GM12878 (cell line): ENCODE results near the gene FRRS1L.

Experiments used
- BMI1 ChIP-seq: fragments of 450-650 bp; IDR thresholded peaks from 2 replicates; pipeline ENCODE4 v1.6.1; 2016; ENCODE audit warnings: mild to moderate bottlenecking, moderate library complexity, borderline replicate concordance
- BRCA1 ChIP-seq: IDR thresholded peaks from 2 replicates; pipeline ENCODE4 v1.6.1; 2011; ENCODE audit warnings: low read depth, low read length, improper control_type of control experiment
- JUND ChIP-seq: IDR thresholded peaks from 2 replicates; pipeline ENCODE4 v1.6.1; 2012; ENCODE audit warnings: low read depth, mild to moderate bottlenecking, low read length, improper control_type of control experiment, moderate library complexity
- MTA3 ChIP-seq: IDR thresholded peaks from 2 replicates; pipeline ENCODE4 v1.6.1; 2012; ENCODE audit warnings: low read length, inconsistent platforms, borderline replicate concordance
- NRF1 ChIP-seq: conservative IDR thresholded peaks from 2 replicates; pipeline ENCODE4 v1.6.1; 2011; ENCODE audit warnings: mild to moderate bottlenecking, low read depth, low read length, improper control_type of control experiment
- POLR2A ChIP-seq: IDR thresholded peaks from 2 replicates; pipeline ENCODE4 v1.6.1; 2011; ENCODE audit warnings: low read depth, mild to moderate bottlenecking, low read length
- RAD21 ChIP-seq: IDR thresholded peaks from 2 replicates; pipeline ENCODE4 v1.6.1; 2011; ENCODE audit warnings: mild to moderate bottlenecking, low read depth, low read length, moderate library complexity; ENCODE audit not compliant: insufficient read depth
- RB1 ChIP-seq: fragments of 450-650 bp; formaldehyde crosslinking; IDR thresholded peaks from 2 replicates; pipeline ENCODE4 v1.6.1; 2017; ENCODE audit warnings: mild to moderate bottlenecking, borderline replicate concordance
- SPI1 ChIP-seq: IDR thresholded peaks from 2 replicates; pipeline ENCODE4 v1.6.1; 2011; ENCODE audit warnings: low read depth, mild to moderate bottlenecking, low read length, moderate library complexity, borderline replicate concordance; ENCODE audit not compliant: insufficient read depth
- SUZ12 ChIP-seq: fragments of 200-600 bp; sonication (generic); IDR thresholded peaks from one replicate; pipeline ENCODE4 v1.6.1; 2018; ENCODE audit warnings: antibody characterized with exemption, mild to moderate bottlenecking; ENCODE audit not compliant: unreplicated experiment
- TF ChIP-seq, protein P1 (sequence below), 3 experiments: IDR thresholded peaks in 2 of 3; conservative IDR thresholded peaks in 1 of 3; 2 replicates each; pipeline ENCODE4 v1.5.1; 2011; ENCODE audit warnings: low read depth in 3 of 3, low read length in 3 of 3, mild to moderate bottlenecking in 3 of 3, control low read depth in 2 of 3, moderate library complexity in 2 of 3, inconsistent platforms in 1 of 3, mixed read lengths in 1 of 3; ENCODE audit not compliant: control insufficient read depth in 2 of 3, insufficient read depth in 1 of 3; ENCODE audit errors: extremely low read depth in 1 of 3
- TF ChIP-seq, protein P2 (sequence below): fragments of 450-650 bp; formaldehyde crosslinking; IDR thresholded peaks from 2 replicates; pipeline ENCODE4 v1.4.0; 2022; ENCODE audit warnings: mild to moderate bottlenecking, moderate library complexity
- TF ChIP-seq, protein P3 (sequence below): IDR thresholded peaks from 2 replicates; pipeline ENCODE4 v1.6.1; 2012; ENCODE audit warnings: mild to moderate bottlenecking, low read depth, low read length

DNA sequence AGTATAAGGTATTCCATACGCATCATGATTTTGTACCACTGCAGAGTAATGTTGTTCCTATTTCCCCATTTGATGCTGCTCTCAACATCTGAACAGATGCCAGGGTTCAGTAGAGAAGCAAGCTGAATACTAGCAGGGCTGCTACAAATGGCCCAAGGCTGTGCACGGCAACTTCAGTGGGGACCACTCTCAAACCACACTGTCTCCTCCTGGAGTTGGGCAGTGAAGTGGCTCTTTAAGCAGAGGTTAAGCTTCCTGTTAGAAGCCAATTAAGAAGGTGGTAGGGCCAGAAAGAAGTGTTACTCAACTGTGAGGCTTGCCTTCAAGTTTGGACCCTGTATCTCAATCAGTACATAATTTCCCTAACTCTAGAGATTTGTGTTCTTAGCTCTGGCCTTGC, 79.3 kb downstream of the FRRS1L start:
- TF ChIP-seq MTA3 = no peak
- TF ChIP-seq, protein P1, sequence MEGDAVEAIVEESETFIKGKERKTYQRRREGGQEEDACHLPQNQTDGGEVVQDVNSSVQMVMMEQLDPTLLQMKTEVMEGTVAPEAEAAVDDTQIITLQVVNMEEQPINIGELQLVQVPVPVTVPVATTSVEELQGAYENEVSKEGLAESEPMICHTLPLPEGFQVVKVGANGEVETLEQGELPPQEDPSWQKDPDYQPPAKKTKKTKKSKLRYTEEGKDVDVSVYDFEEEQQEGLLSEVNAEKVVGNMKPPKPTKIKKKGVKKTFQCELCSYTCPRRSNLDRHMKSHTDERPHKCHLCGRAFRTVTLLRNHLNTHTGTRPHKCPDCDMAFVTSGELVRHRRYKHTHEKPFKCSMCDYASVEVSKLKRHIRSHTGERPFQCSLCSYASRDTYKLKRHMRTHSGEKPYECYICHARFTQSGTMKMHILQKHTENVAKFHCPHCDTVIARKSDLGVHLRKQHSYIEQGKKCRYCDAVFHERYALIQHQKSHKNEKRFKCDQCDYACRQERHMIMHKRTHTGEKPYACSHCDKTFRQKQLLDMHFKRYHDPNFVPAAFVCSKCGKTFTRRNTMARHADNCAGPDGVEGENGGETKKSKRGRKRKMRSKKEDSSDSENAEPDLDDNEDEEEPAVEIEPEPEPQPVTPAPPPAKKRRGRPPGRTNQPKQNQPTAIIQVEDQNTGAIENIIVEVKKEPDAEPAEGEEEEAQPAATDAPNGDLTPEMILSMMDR (IDR thresholded peaks at IDR 0.05 in 2 of 3, conservative IDR thresholded peaks at IDR 0.05 in 1 of 3; ENCODE audit: control insufficient read depth in 2 of 3, extremely low read depth in 1 of 3, insufficient read depth in 1 of 3, low read depth in 3 of 3, low read length in 3 of 3) = no peak
- TF ChIP-seq RB1 = no peak
- TF ChIP-seq RAD21 = no peak
- TF ChIP-seq SPI1 = no peak
- TF ChIP-seq, protein P2, sequence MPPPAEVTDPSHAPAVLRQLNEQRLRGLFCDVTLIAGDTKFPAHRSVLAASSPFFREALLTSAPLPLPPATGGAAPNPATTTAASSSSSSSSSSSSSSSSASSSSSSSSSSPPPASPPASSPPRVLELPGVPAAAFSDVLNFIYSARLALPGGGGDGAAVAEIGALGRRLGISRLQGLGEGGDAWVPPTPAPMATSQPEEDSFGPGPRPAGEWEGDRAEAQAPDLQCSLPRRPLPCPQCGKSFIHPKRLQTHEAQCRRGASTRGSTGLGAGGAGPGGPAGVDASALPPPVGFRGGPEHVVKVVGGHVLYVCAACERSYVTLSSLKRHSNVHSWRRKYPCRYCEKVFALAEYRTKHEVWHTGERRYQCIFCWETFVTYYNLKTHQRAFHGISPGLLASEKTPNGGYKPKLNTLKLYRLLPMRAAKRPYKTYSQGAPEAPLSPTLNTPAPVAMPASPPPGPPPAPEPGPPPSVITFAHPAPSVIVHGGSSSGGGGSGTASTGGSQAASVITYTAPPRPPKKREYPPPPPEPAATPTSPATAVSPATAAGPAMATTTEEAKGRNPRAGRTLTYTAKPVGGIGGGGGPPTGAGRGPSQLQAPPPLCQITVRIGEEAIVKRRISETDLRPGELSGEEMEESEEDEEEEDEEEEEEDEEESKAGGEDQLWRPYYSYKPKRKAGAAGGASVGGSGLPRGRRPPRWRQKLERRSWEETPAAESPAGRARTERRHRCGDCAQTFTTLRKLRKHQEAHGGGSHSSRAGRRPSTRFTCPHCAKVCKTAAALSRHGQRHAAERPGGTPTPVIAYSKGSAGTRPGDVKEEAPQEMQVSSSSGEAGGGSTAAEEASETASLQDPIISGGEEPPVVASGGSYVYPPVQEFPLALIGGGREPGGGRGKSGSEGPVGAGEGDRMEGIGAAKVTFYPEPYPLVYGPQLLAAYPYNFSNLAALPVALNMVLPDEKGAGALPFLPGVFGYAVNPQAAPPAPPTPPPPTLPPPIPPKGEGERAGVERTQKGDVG (CRISPR knock-in tag) = no peak
- TF ChIP-seq, protein P3, sequence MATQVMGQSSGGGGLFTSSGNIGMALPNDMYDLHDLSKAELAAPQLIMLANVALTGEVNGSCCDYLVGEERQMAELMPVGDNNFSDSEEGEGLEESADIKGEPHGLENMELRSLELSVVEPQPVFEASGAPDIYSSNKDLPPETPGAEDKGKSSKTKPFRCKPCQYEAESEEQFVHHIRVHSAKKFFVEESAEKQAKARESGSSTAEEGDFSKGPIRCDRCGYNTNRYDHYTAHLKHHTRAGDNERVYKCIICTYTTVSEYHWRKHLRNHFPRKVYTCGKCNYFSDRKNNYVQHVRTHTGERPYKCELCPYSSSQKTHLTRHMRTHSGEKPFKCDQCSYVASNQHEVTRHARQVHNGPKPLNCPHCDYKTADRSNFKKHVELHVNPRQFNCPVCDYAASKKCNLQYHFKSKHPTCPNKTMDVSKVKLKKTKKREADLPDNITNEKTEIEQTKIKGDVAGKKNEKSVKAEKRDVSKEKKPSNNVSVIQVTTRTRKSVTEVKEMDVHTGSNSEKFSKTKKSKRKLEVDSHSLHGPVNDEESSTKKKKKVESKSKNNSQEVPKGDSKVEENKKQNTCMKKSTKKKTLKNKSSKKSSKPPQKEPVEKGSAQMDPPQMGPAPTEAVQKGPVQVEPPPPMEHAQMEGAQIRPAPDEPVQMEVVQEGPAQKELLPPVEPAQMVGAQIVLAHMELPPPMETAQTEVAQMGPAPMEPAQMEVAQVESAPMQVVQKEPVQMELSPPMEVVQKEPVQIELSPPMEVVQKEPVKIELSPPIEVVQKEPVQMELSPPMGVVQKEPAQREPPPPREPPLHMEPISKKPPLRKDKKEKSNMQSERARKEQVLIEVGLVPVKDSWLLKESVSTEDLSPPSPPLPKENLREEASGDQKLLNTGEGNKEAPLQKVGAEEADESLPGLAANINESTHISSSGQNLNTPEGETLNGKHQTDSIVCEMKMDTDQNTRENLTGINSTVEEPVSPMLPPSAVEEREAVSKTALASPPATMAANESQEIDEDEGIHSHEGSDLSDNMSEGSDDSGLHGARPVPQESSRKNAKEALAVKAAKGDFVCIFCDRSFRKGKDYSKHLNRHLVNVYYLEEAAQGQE = no peak
- no peak for TF ChIP-seq JUND
- TF ChIP-seq BRCA1 = no peak
- TF ChIP-seq BMI1 = no peak
- TF ChIP-seq SUZ12 = no peak
- TF ChIP-seq POLR2A = no peak
- TF ChIP-seq NRF1 = no peak
